A673 (cell line): ENCODE results near the gene ST6GALNAC5. TPM values are rescaled to one million over a fixed set of nuclear protein-coding genes. Genes with fewer than 3 reads are reported as not detected.

Experiments
- BruUV-seq: library from RNA; stranded (reverse); fragments of 400-500 nt; replicated peaks from 2 replicates; lab custom pipeline; 2021; lab: Mats Ljungman, UMichigan
- CTCF ChIA-PET: fragments of 300-600 bp; sonication (Branson Sonifier 250); formaldehyde crosslinking; loops from one replicate; lab custom pipeline; 2022; ENCODE audit warnings: antibody characterized with exemption; lab: Charles Lee
- POLR2A ChIA-PET: fragments of 300-600 bp; sonication (Branson Sonifier 250); formaldehyde crosslinking; loops from one replicate; lab custom pipeline; 2022; ENCODE audit warnings: antibody characterized with exemption; ENCODE audit not compliant: low non-redundant PET; lab: Charles Lee
- DNase-seq: peaks from one replicate; pipeline ENCODE4 v3.0.0-alpha.2; 2015; ENCODE audit warnings: low spot score
- H3K27ac ChIP-seq: fragments of 200-600 bp; sonication (generic); 2 replicates; pipeline ENCODE4 v1.5.1; 2016; ENCODE audit warnings: mixed run types, low read depth, mild to moderate bottlenecking, mixed read lengths, antibody characterized with exemption, low read length; ENCODE audit not compliant: poor library complexity, severe bottlenecking
- H3K27me3 ChIP-seq: fragments of 200-600 bp; sonication (generic); replicated peaks from 2 replicates; pipeline ENCODE4 v1.6.1; 2017; ENCODE audit warnings: mixed run types, low read depth, mild to moderate bottlenecking, mixed read lengths, antibody characterized with exemption, low read length; ENCODE audit not compliant: insufficient read depth, poor library complexity
- H3K36me3 ChIP-seq: fragments of 200-600 bp; sonication (generic); 2 replicates; pipeline ENCODE4 v1.6.1; 2016; ENCODE audit warnings: mixed run types, mild to moderate bottlenecking, mixed read lengths, antibody characterized with exemption, low read length; ENCODE audit not compliant: insufficient read depth, poor library complexity, severe bottlenecking
- H3K4me1 ChIP-seq: fragments of 200-600 bp; sonication (generic); 2 replicates; pipeline ENCODE4 v1.6.1; 2017; ENCODE audit warnings: mixed run types, mild to moderate bottlenecking, mixed read lengths, antibody characterized with exemption, low read length; ENCODE audit not compliant: insufficient read depth, poor library complexity, severe bottlenecking
- H3K4me3 ChIP-seq: fragments of 200-600 bp; sonication (generic); 2 replicates; pipeline ENCODE4 v1.5.1; 2016; ENCODE audit warnings: low read depth, mixed run types, mild to moderate bottlenecking, mixed read lengths, low read length; ENCODE audit not compliant: poor library complexity, severe bottlenecking
- H3K9me3 ChIP-seq: fragments of 200-600 bp; sonication (generic); 2 replicates; pipeline ENCODE4 v1.6.1; 2016; ENCODE audit warnings: mixed run types, low read depth, mild to moderate bottlenecking, mixed read lengths, antibody characterized with exemption, low read length; ENCODE audit not compliant: poor library complexity, severe bottlenecking
- EZH2 ChIP-seq: fragments of 200-600 bp; sonication (generic); IDR thresholded peaks from 2 replicates; pipeline ENCODE4 v1.6.1; 2017; ENCODE audit warnings: borderline replicate concordance, low read depth, mild to moderate bottlenecking, mixed read lengths, antibody characterized with exemption, low read length; ENCODE audit not compliant: poor library complexity, severe bottlenecking
- intact Hi-C: fragments of 100-400 bp; cut with micrococcal nuclease; formaldehyde crosslinking; loops from one replicate; pipeline ENCODE4 v1.10.0; 2022; ENCODE audit not compliant: unreplicated experiment
- total RNA-seq: library from RNA; stranded (reverse); gene quantifications from 2 replicates; pipeline ENCODE4 v1.2.3, GENCODE V29; 2021
- TF ChIP-seq, protein P1 (sequence below): fragments of 300-800, 200-600 bp; sonication (generic); conservative IDR thresholded peaks from 2 replicates; pipeline ENCODE4 v1.5.1; 2017; ENCODE audit warnings: low read depth, mild to moderate bottlenecking, antibody characterized with exemption, low read length, moderate library complexity, mixed read lengths

Gene ST6GALNAC5
- total RNA-seq, 1 experiment from 2014 or later = not detected

- CTCF ChIA-PET = no interaction called here
- Histone ChIP-seq H3K9me3 (no peaks in the 10 kb centered on the region), H3K36me3 (no peaks in the 10 kb centered on the region), H3K4me1 (no peaks in the 10 kb centered on the region), H3K27me3 (no peaks in the 10 kb centered on the region), H3K4me3 (no peak overlapping the region), H3K27ac (no peak overlapping the region)
- POLR2A ChIA-PET = interaction anchor here (0.6 kb wide), 1 partner anchor 1436 kb away, joined by 4 read pairs; no protein-coding TSS in a partner anchor
- intact Hi-C loops = no loop called here
- BruUV-seq = no TSS peak
- no peak for DNase-seq
- TF ChIP-seq, protein P1, sequence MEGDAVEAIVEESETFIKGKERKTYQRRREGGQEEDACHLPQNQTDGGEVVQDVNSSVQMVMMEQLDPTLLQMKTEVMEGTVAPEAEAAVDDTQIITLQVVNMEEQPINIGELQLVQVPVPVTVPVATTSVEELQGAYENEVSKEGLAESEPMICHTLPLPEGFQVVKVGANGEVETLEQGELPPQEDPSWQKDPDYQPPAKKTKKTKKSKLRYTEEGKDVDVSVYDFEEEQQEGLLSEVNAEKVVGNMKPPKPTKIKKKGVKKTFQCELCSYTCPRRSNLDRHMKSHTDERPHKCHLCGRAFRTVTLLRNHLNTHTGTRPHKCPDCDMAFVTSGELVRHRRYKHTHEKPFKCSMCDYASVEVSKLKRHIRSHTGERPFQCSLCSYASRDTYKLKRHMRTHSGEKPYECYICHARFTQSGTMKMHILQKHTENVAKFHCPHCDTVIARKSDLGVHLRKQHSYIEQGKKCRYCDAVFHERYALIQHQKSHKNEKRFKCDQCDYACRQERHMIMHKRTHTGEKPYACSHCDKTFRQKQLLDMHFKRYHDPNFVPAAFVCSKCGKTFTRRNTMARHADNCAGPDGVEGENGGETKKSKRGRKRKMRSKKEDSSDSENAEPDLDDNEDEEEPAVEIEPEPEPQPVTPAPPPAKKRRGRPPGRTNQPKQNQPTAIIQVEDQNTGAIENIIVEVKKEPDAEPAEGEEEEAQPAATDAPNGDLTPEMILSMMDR = no peak
- TF ChIP-seq EZH2 = no peak
These were observed 217.2 kb downstream of the ST6GALNAC5 start for GRCh38 chr1:77084457-77084856.

DNA sequence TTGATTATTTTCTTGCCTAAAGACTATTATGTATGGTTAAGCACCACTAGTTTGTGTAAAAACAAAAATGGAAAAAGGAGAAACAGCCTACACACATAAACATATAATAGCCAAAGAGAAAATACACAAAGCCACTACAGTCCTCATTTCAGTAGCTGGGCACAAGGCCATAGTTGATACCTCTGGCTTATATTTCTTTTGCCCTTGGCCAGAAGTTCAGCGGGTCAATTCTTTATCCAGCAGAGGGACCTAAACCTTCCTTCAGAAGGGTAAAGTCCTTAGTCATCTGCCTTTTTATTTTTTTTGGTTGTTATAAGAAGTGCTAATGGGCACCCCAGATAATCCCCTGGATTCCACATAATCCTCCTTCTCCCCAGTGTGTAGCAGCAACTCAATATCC is 217.8 kb downstream of the ST6GALNAC5 start:
- BruUV-seq = no TSS peak
- ChIA-PET POLR2A (no interaction called here), CTCF (no interaction called here)
- Histone ChIP-seq H3K9me3 (no peaks in the 10 kb centered on the region), H3K4me3 (no peak overlapping the region), H3K36me3 (no peaks in the 10 kb centered on the region), H3K27ac (no peak overlapping the region), H3K27me3 (no peaks in the 10 kb centered on the region), H3K4me1 (no peaks in the 10 kb centered on the region)
- TF ChIP-seq EZH2 = no peak
- TF ChIP-seq, protein P1 = no peak
- intact Hi-C loops = no loop called here
- DNase-seq = no peak

DNA sequence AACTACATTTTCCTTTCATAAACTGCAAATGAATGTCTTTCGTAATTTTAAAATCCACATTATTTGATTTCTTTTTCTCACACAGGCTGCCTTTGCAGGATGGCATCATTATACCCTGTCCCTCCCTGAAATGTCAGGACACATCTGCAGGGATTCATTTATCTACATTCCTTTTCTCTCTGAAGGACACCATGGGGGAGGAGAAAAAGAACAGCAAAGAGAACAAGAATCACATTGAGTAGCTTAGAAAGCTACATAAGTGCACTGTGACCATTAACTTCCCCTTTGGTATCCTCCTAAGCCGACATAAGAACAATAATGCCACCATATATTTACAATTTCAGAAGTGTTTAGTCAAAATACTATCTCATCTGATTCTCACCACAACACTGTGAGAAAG is 222.5 kb downstream of the ST6GALNAC5 start:
- CTCF ChIA-PET = no interaction called here
- Histone ChIP-seq H3K4me3 (no peak overlapping the region), H3K9me3 (no peaks in the 10 kb centered on the region), H3K4me1 (no peaks in the 10 kb centered on the region), H3K27me3 (no peaks in the 10 kb centered on the region), H3K36me3 (no peaks in the 10 kb centered on the region), H3K27ac (no peak overlapping the region)
- no peak for DNase-seq
- no TSS peak for BruUV-seq
- TF ChIP-seq EZH2 = no peak
- TF ChIP-seq, protein P1 = no peak
- intact Hi-C loops = loop anchor here (1.0 kb wide), 1 partner anchor 45 kb away; no protein-coding TSS in a partner anchor
- POLR2A ChIA-PET = no interaction called here
